Measurements from ENCODE around the gene ARHGEF11.

Gene ARHGEF11

DNA sequence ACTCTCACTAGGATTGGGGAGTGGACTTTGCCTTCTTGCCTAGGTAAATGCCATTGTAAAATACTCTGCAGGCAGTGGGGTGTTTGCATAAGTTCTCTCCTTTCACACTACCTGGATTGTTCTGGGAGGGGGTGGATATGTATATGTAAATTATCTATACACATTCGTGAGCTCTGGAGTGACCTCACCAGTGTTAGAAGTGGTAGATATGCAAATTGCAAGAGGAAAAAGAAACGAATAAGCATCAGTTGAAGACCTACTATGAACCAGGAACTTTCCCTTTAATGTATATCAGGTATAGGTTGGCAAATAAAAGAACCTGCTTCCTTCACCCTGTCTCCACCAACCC lies 1.5 kb upstream of the ARHGEF11 start:
- DNase-seq (ENCODE audit: low read depth, low spot score): no peak

DNA sequence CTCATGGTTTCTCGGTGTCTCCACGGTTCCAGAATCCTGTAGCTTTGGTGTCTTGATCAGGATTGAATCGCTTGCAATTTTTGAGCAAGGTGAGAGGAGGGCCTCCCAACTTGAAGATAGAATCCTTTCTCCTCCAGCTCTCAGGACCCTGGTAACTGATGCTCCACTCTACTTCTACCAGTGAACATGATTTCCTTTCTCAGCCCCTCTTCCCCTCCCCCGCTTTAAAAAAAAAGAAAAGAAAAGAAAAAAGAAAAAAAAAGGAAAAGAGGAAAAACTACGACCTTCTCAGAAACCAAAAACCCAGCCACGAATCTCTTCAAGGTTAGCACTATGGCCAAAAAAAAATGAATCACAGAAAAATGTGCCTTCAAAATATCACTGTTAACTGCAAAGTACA lies 1.2 kb downstream of the ARHGEF11 start:
- no peak for DNase-seq (ENCODE audit: low read depth, low spot score)

DNA sequence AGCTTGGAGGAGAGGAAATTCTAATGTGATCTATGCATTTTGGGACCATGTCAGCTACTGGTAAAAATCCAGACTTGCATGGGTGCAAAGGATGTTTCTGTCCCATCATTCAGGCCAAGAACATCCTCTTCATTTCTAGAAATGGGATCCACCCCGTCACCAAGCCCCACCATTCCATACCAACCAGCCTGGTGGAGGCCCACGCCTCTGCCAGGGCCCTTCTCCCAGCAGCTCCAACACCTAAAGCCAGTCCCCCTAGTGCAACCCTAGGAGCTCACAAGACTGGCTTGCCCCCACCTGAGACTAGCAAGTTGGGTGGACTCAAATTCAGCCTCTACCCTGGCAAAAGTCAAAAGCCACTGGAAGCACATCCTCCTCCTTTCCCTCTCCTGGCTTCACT lies 1.9 kb downstream of the ARHGEF11 start:
- DNase-seq (ENCODE audit: low read depth, low spot score): no peak

- no peak for DNase-seq (ENCODE audit: low read depth, low spot score)
Measured at GRCh38 chr1:157042846-157043245, 2.7 kb downstream of the ARHGEF11 start.

- DNase-seq (ENCODE audit: low read depth, low spot score): no peak
Measured at GRCh38 chr1:157040802-157041201, 4.7 kb downstream of the ARHGEF11 start.

DNA sequence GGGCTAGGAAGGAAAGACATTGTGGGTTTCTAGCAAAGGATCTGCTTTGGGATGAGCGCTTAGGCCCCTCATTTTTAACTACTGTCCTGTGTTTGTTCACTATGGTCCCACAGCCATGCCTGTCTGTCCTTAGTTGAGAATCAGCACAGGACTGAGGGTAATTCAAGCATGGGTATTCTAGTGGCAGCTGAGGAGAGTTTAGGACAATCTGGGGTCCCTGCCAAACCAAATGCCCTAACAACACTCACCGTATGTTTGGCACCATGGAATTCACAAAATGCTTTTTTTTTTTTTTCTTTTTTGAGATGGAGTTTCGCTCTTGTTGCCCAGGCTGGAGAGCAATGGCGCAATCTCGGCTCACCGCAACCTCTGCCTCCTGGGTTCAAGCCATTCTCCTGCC lies 10.4 kb downstream of the ARHGEF11 start:
- no peak for DNase-seq (ENCODE audit: low read depth, low spot score)

DNA sequence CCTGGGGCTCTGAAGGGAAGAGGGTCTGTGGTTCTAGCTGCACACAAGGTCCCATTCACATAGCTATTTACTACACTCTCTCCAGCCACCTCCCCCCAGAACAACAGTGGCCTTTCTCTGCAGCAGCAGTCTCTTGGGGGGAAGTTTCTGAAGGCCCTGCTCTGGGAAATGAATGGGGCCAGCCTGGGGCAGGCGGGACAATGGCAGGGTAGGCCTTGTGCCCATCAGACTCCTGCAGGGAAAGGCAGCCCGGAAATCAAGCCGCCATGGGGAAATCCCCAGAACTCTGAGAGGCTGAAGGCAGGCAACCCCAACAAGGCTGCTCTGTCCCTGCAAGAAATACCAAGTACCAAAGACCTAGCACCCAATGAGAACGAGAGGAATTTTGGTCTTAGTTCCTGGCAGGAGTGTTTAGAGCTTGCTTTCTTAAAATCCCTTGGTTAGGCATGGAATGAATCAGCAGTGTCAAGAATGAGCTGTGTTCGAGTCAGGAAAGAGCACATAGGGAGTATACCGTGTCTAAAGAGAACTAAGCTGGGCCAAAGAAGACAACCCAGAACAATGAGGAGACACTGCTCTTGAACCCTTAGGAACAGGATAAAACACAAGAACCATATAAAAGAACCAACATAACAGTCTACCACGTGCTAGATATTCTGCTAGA lies 11.3 kb downstream of the ARHGEF11 start:
- no peak for DNase-seq (ENCODE audit: low read depth, low spot score)

DNA sequence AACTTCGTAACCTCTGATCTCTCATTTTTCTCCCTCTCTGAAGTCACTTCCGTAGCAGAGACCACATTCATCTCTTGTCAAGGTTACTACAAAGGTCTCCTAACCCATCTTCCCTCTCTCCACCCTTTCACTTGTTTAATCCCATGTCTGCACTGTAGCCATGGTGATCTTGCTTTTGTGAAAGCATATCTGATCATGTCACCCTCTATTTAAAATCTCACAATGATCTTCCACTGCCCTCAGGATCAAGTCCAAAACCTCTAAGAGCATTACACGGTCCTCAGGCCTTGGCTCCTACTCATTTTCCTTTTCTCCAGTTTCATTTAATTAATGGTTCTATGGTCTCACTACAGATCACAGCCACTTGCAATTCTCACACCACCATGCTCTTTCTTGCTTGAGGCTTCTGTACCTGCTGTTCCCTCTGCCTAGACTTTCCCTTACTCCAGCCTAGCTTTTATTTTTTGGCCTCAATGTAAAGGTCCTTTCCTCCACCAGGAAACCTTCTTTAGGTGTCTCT lies 12.1 kb downstream of the ARHGEF11 start:
- DNase-seq (ENCODE audit: low read depth, low spot score): no peak

GRCh38 chr1:157032303-157032702 lies 13.2 kb downstream of the ARHGEF11 start:
- no peak for DNase-seq (ENCODE audit: low read depth, low spot score)

DNA sequence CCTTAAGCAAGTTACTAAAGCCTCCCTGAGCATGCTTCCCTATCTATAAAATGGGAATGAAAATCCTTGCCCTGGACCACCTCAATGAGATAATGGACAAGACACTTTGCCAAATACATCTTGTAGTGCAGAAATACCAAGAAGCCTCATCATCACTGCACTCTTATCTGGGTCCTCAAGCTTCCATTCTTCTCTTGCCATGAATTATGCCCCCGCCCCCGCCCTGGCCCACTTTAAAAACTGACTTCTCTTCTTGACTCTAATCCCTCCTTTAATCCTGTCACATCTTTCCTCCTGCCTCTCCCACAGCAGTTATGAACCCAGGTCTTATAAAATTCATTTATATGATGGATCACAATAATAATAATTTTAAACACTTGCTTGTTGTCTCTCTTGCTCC lies 14.8 kb downstream of the ARHGEF11 start:
- no peak for DNase-seq (ENCODE audit: low read depth, low spot score)

GRCh38 chr1:157028674-157029073 lies 16.9 kb downstream of the ARHGEF11 start:
- DNase-seq (ENCODE audit: low read depth, low spot score): no peak

- no peak for DNase-seq (ENCODE audit: low read depth, low spot score)
Measured at GRCh38 chr1:157025856-157026255, 19.7 kb downstream of the ARHGEF11 start.

GRCh38 chr1:157025385-157025784 lies 20.2 kb downstream of the ARHGEF11 start:
- no peak for DNase-seq (ENCODE audit: low read depth, low spot score)

DNA sequence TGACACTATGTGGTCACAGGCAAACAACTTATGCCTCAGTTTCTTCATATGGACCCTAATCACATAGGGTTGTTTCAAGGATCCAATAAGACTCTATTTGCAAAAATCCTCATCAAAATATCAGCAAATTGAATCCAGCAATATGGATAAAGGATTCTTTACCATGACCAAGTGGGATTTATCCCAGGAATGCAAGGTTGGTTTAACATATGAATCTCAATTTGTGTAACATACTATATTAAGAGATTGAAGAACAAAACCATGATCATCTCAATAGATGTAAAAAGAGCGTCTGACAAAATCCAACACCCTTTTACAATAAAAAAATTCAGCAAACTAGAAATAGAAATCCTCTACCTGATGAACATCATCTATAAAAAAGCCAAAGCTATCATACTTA lies 23.9 kb downstream of the ARHGEF11 start:
- DNase-seq (ENCODE audit: low read depth, low spot score): no peak

DNA sequence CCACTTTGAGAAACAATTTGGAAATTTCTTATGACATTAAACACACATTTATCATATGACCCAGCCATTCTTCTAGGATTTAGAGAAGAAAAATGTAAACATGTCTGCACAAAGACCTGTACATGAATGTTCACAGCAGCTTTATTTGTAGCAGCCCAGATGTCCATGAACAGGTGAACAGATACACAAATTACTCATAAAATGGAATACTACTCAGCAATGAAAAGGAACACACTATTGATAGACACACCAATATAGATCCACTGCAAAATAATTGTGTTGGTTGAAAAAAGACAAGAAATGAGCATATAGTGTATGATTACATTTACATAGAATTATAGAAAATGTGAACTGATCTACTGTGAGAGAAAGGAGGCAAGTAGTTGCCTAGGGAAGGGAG lies 26.1 kb downstream of the ARHGEF11 start:
- DNase-seq (ENCODE audit: low read depth, low spot score): no peak

GRCh38 chr1:157011845-157012244 lies 33.7 kb downstream of the ARHGEF11 start:
- no peak for DNase-seq (ENCODE audit: low read depth, low spot score)

DNA sequence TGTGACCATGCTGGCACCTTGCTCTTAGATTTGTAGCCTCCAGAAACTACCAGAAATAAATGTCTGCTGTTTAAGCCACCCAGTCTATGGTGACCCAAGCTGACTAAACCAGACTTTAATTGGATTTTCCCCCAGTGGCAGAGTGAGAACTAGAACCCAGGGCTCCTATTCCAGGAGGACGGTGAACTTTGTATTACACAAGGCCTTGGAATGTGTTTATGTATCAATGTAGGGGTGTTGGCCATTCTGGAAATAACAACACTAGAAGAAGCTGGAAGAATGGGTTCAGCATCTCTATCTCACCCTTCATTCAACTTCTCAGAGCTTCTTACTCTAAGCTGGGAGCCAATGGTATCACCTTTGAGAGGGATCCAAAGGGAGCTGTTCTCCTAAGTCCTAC lies 37.0 kb downstream of the ARHGEF11 start:
- DNase-seq (ENCODE audit: low read depth, low spot score): no peak

DNA sequence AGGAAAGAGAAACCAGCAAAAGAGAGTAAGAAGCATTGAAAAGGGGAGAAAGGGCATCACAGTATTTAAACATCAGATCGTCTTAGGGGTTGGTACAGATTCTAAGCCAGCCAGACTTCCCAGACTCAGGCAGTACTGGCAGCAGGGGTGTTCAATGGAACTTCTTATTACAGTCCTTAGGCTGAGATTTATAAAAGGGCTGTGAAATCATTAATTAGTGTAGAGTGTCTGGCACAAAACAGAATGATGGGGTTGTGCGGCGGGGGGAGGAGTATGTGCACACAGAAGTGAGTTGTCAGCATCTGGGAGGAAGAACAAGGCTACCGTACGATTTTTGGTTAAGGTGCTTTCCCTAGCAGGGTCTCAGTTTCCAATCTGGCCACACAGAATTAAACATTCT lies 38.2 kb downstream of the ARHGEF11 start:
- DNase-seq (ENCODE audit: low read depth, low spot score): no peak

DNA sequence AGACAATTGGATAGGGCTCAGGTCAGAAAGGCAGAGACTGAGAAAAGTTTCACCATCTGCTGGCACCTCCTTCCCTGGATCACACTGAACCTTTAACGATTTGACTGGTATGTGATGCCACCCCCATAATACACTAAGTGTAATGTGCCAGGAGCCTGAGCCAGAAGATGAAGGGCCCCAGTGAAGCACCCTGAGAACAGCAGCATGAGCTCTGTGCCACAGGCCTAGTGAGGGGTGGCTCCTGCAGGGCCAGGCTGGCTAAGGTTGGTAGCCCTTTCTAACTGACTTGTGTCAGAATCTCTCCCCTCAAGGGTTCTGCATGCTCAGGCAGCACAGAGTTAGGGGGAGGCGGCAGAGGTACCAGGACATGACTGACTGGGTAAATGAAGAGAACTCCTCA lies 38.9 kb downstream of the ARHGEF11 start:
- DNase-seq (ENCODE audit: low read depth, low spot score): no peak

DNA sequence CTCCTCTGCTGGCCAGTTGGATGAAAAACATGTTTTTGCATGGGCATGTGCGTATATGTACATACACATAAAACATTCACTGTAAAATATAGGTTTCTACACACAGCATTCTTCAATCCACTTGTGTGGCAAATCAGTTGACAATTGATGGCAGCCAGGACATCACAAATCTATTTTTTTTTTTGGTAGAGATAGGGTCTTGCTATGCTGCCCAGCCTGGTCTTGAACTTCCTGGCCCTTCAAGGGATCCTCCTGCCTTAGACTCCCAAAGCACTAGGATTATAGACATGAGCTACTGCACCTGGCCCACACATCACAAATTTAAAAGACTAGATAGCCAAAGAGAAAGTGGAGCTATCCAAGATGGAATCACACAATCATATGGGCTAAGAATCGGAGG lies 39.6 kb downstream of the ARHGEF11 start:
- DNase-seq (ENCODE audit: low read depth, low spot score): no peak

GRCh38 chr1:157004806-157005205 lies 40.7 kb downstream of the ARHGEF11 start:
- DNase-seq (ENCODE audit: low read depth, low spot score): no peak

- DNase-seq (ENCODE audit: low read depth, low spot score): no peak
Measured at GRCh38 chr1:157004327-157004726, 41.2 kb downstream of the ARHGEF11 start.

GRCh38 chr1:157001304-157001703 lies 44.2 kb downstream of the ARHGEF11 start:
- DNase-seq (ENCODE audit: low read depth, low spot score): no peak

GRCh38 chr1:157000686-157001085 lies 44.9 kb downstream of the ARHGEF11 start:
- DNase-seq (ENCODE audit: low read depth, low spot score): no peak

Measured in activated naive CD8-positive, alpha-beta T cell treated with anti-CD3 and anti-CD28 coated beads, Interleukin-2, amount 50 U/mL, for 16 hours (primary cell).